ENCODE results near the gene RC3H1. TPM values are rescaled to one million over a fixed set of nuclear protein-coding genes. Genes with fewer than 3 reads are reported as not detected.
"Not testable (repeated sequence)": the region's sequence is repeated elsewhere in the genome, so short reads cannot be mapped to it uniquely, and the experiment has no call there.

Gene RC3H1
- total RNA-seq, 2 experiments from 2014 or later = 37.1 to 38.0 TPM

- no peaks in the 10 kb centered on the region for H3K27me3 Mint-ChIP-seq
- H3K27ac Mint-ChIP-seq = no peak overlapping the region
- no peak for DNase-seq
- no peaks in the 10 kb centered on the region for H3K9me3 Mint-ChIP-seq (ENCODE audit: low read depth)
- CTCF ChIA-PET = interaction anchor here (0.9 kb wide), 1 partner anchor 94 kb away, joined by 3 read pairs; no protein-coding TSS in a partner anchor
- H3K36me3 Mint-ChIP-seq = peaks cover 26% of the 10 kb centered on the region
- no peak overlapping the region for H3K4me3 Mint-ChIP-seq
- ATAC-seq = no peak
- no peaks in the 10 kb centered on the region for H3K4me1 Mint-ChIP-seq
Observed at GRCh38 chr1:173970252-173970651, 51.9 kb downstream of the RC3H1 start.

GRCh38 chr1:173965896-173966295 is 56.3 kb downstream of the RC3H1 start:
- ATAC-seq; H3K4me1 Mint-ChIP-seq; H3K9me3 Mint-ChIP-seq (ENCODE audit: low read depth); H3K4me3 Mint-ChIP-seq; H3K27ac Mint-ChIP-seq; DNase-seq; H3K27me3 Mint-ChIP-seq: not testable (repeated sequence)
- CTCF ChIA-PET = interaction anchor here (1.2 kb wide), 1 partner anchor 536 kb away, joined by 3 read pairs; no protein-coding TSS in a partner anchor
- peaks cover 34% of the 10 kb centered on the region for H3K36me3 Mint-ChIP-seq

GRCh38 chr1:173963477-173963876 is 58.7 kb downstream of the RC3H1 start:
- Mint-ChIP-seq H3K36me3 (peaks cover 44% of the 10 kb centered on the region), H3K27me3 (no peaks in the 10 kb centered on the region), H3K4me1 (no peaks in the 10 kb centered on the region), H3K27ac (no peak overlapping the region), H3K9me3 (ENCODE audit: low read depth) (no peaks in the 10 kb centered on the region), H3K4me3 (no peak overlapping the region)
- ATAC-seq = no peak
- CTCF ChIA-PET = no interaction called here
- DNase-seq = no peak

- Mint-ChIP-seq H3K4me1 (no peaks in the 10 kb centered on the region), H3K27ac (no peak overlapping the region), H3K4me3 (no peak overlapping the region), H3K27me3 (no peaks in the 10 kb centered on the region), H3K9me3 (ENCODE audit: low read depth) (no peaks in the 10 kb centered on the region), H3K36me3 (peaks cover 46% of the 10 kb centered on the region)
- DNase-seq = no peak
- no peak for ATAC-seq
- CTCF ChIA-PET = interaction anchor here (1.0 kb wide), 1 partner anchor 71 kb away, joined by 3 read pairs; no protein-coding TSS in a partner anchor
Observed at GRCh38 chr1:173960625-173961024, 61.5 kb downstream of the RC3H1 start.

GRCh38 chr1:173954179-173954578 is 68.0 kb downstream of the RC3H1 start:
- CTCF ChIA-PET = no interaction called here
- H3K4me3 Mint-ChIP-seq = no peak overlapping the region
- ATAC-seq (no peak), DNase-seq (no peak)
- peak overlapping the region; percentile 45 for H3K27ac Mint-ChIP-seq
- H3K9me3 Mint-ChIP-seq (ENCODE audit: low read depth) = no peaks in the 10 kb centered on the region
- H3K4me1 Mint-ChIP-seq = peaks cover 19% of the 10 kb centered on the region
- H3K36me3 Mint-ChIP-seq = peaks cover 44% of the 10 kb centered on the region
- no peaks in the 10 kb centered on the region for H3K27me3 Mint-ChIP-seq

GRCh38 chr1:173948594-173948993 is 73.6 kb downstream of the RC3H1 start:
- Mint-ChIP-seq H3K36me3 (peaks cover 41% of the 10 kb centered on the region), H3K4me3 (no peak overlapping the region), H3K27ac (no peak overlapping the region), H3K4me1 (peaks cover 15% of the 10 kb centered on the region), H3K9me3 (ENCODE audit: low read depth) (no peaks in the 10 kb centered on the region), H3K27me3 (no peaks in the 10 kb centered on the region)
- no peak for DNase-seq
- ATAC-seq = no peak
- CTCF ChIA-PET = interaction anchor here (1.6 kb wide), 1 partner anchor 90 kb away, joined by 3 read pairs; no protein-coding TSS in a partner anchor

- Mint-ChIP-seq H3K9me3 (ENCODE audit: low read depth) (no peaks in the 10 kb centered on the region), H3K27ac (no peak overlapping the region), H3K27me3 (no peaks in the 10 kb centered on the region), H3K4me1 (peaks cover 2% of the 10 kb centered on the region), H3K36me3 (peaks cover 38% of the 10 kb centered on the region), H3K4me3 (no peak overlapping the region)
- ATAC-seq = no peak
- CTCF ChIA-PET = interaction anchor here (0.9 kb wide), 1 partner anchor 517 kb away, joined by 3 read pairs; no protein-coding TSS in a partner anchor
- DNase-seq = no peak
Observed at GRCh38 chr1:173946380-173946921, 75.7 kb downstream of the RC3H1 start.

GRCh38 chr1:173937062-173937461 is 85.1 kb downstream of the RC3H1 start:
- H3K4me1 Mint-ChIP-seq = peaks cover 7% of the 10 kb centered on the region
- H3K27ac Mint-ChIP-seq = no peak overlapping the region
- peaks cover 45% of the 10 kb centered on the region for H3K36me3 Mint-ChIP-seq
- no peaks in the 10 kb centered on the region for H3K9me3 Mint-ChIP-seq (ENCODE audit: low read depth)
- no peaks in the 10 kb centered on the region for H3K27me3 Mint-ChIP-seq
- no peak overlapping the region for H3K4me3 Mint-ChIP-seq
- DNase-seq (no peak), ATAC-seq (no peak)
- CTCF ChIA-PET = interaction anchor here (0.6 to 0.8 kb wide), 2 partner anchors 21 to 366 kb away, joined by 4 read pairs; no protein-coding TSS in a partner anchor

GRCh38 chr1:173934440-173934839 is 87.7 kb downstream of the RC3H1 start:
- Mint-ChIP-seq H3K27me3 (no peaks in the 10 kb centered on the region), H3K27ac (no peak overlapping the region), H3K4me3 (no peak overlapping the region), H3K4me1 (peaks cover 7% of the 10 kb centered on the region), H3K36me3 (peaks cover 40% of the 10 kb centered on the region), H3K9me3 (ENCODE audit: low read depth) (no peaks in the 10 kb centered on the region)
- ATAC-seq (no peak), DNase-seq (no peak)
- CTCF ChIA-PET = no interaction called here

GRCh38 chr1:173930541-173930940 is 91.6 kb downstream of the RC3H1 start:
- H3K4me1 Mint-ChIP-seq; H3K9me3 Mint-ChIP-seq (ENCODE audit: low read depth); CTCF ChIA-PET; H3K4me3 Mint-ChIP-seq; ATAC-seq; DNase-seq; H3K27me3 Mint-ChIP-seq; H3K27ac Mint-ChIP-seq: not testable (repeated sequence)
- peaks cover 20% of the 10 kb centered on the region for H3K36me3 Mint-ChIP-seq

- no peak overlapping the region for H3K27ac Mint-ChIP-seq
- peaks cover 3% of the 10 kb centered on the region for H3K36me3 Mint-ChIP-seq
- CTCF ChIA-PET = no interaction called here
- H3K4me1 Mint-ChIP-seq = no peaks in the 10 kb centered on the region
- DNase-seq (no peak), ATAC-seq (no peak)
- H3K4me3 Mint-ChIP-seq = no peak overlapping the region
- peaks cover 5% of the 10 kb centered on the region for H3K27me3 Mint-ChIP-seq
- H3K9me3 Mint-ChIP-seq (ENCODE audit: low read depth) = no peaks in the 10 kb centered on the region
Observed at GRCh38 chr1:173925306-173926242, 96.6 kb downstream of the RC3H1 start.

- CTCF ChIA-PET = no interaction called here
- no peak overlapping the region for H3K4me3 Mint-ChIP-seq
- no peak for DNase-seq
- ATAC-seq = no peak
- H3K36me3 Mint-ChIP-seq = no peaks in the 10 kb centered on the region
- H3K27ac Mint-ChIP-seq = no peak overlapping the region
- no peaks in the 10 kb centered on the region for H3K9me3 Mint-ChIP-seq (ENCODE audit: low read depth)
- no peaks in the 10 kb centered on the region for H3K4me1 Mint-ChIP-seq
- H3K27me3 Mint-ChIP-seq = peaks cover 5% of the 10 kb centered on the region
Observed at GRCh38 chr1:173920861-173921260, 101.3 kb downstream of the RC3H1 start.

GRCh38 chr1:173917635-173918493 is 104.3 kb downstream of the RC3H1 start:
- Mint-ChIP-seq H3K36me3 (no peaks in the 10 kb centered on the region), H3K27ac (no peak overlapping the region), H3K9me3 (ENCODE audit: low read depth) (no peaks in the 10 kb centered on the region), H3K4me3 (no peak overlapping the region), H3K4me1 (no peaks in the 10 kb centered on the region), H3K27me3 (peaks cover 2% of the 10 kb centered on the region)
- DNase-seq (no peak), ATAC-seq (no peak)
- CTCF ChIA-PET = no interaction called here
